K562 (cell line): ENCODE measurements around the gene ZNF366. TPM values are rescaled to one million over a fixed set of nuclear protein-coding genes. Genes with fewer than 3 reads are reported as not detected.

ENCODE experiments used
- ATAC-seq: fragments of 200-7000 bp; cut with Tn5 transposase; 3 replicates; pipeline ENCODE4 v1.9.1; 2020; ENCODE audit warnings: moderate library complexity
- BruUV-seq: library from RNA; stranded (reverse); fragments of 400-500 nt; replicated peaks from 2 replicates; lab custom pipeline; 2021; lab: Mats Ljungman, UMichigan
- CTCF ChIA-PET: fragments of 300-600 bp; formaldehyde crosslinking; extraction: SDS; loops from one replicate; lab custom pipeline; 2021; ENCODE audit warnings: low intra/inter-chr PET ratio; lab: Yijun Ruan, JAX
- POLR2A ChIA-PET: fragments of 300-600, 350-650 bp; sonication (Branson Sonifier 250); formaldehyde crosslinking; extraction: SDS; loops from one replicate; lab custom pipeline; 2021; ENCODE audit warnings: antibody characterized with exemption, inconsistent platforms; lab: Yijun Ruan, JAX
- DNase-seq, 4 experiments: peaks; one replicate each; pipeline versions ENCODE4 v3.0.0 to v3.0.0-alpha.2; 2011 to 2018; ENCODE audit warnings: low spot score in 3 of 4, mixed read lengths in 3 of 4; ENCODE audit errors: extremely low read depth in 1 of 4
- FAIRE-seq: peaks from 2 replicates; lab custom pipeline; 2011; peaks lifted over from hg19 to GRCh38; lab: Jason Lieb, UNC
- H2AFZ ChIP-seq: 2 replicates; pipeline ENCODE4 v1.6.0; 2011; ENCODE audit warnings: low read depth, low read length, control low read depth, inconsistent platforms
- H3K27ac ChIP-seq: fragments of 200-600 bp; 3 replicates; pipeline ENCODE4 v1.8.0; 2011; ENCODE audit warnings: low read depth, mild to moderate bottlenecking, control low read depth, inconsistent platforms, low read length, moderate library complexity, mixed read lengths; ENCODE audit errors: extremely low read depth
- H3K27me3 ChIP-seq, 2 experiments: fragments of 300-600 bp in 1 of 2; 2 replicates in 1 of 2; 3 replicates in 1 of 2; pipeline versions ENCODE4 v1.6.0 to v1.8.0; 2011; ENCODE audit warnings: inconsistent platforms in 2 of 2, low read length in 2 of 2, mild to moderate bottlenecking in 1 of 2, mixed read lengths in 1 of 2, moderate library complexity in 1 of 2; ENCODE audit not compliant: control insufficient read depth in 2 of 2, insufficient read depth in 2 of 2
- H3K36me3 ChIP-seq: fragments of 300-600 bp; 3 replicates; pipeline ENCODE4 v1.8.0; 2011; ENCODE audit warnings: mild to moderate bottlenecking, low read length, inconsistent platforms; ENCODE audit not compliant: control insufficient read depth, insufficient read depth
- H3K4me1 ChIP-seq, 2 experiments: fragments of 200-600 bp in 1 of 2; replicated peaks in 1 of 2; 2 replicates in 1 of 2; 3 replicates in 1 of 2; pipeline versions ENCODE4 v1.5.1 to v1.8.0; 2011; ENCODE audit warnings: inconsistent platforms in 2 of 2, low read length in 2 of 2, mild to moderate bottlenecking in 1 of 2, mixed read lengths in 1 of 2, moderate library complexity in 1 of 2; ENCODE audit not compliant: control insufficient read depth in 2 of 2, insufficient read depth in 2 of 2
- H3K4me2 ChIP-seq: 2 replicates; pipeline ENCODE4 v1.6.1; 2011; ENCODE audit warnings: low read length, control low read depth, inconsistent platforms, mixed read lengths; ENCODE audit not compliant: insufficient read depth
- H3K4me3 ChIP-seq: fragments of 200-600 bp; sonication (generic), shearing (Covaris generic); 2 replicates; pipeline ENCODE4 v1.5.1; 2016; ENCODE audit warnings: control low read depth, inconsistent platforms
- H3K79me2 ChIP-seq: fragments of 200-600 bp; 3 replicates; pipeline ENCODE4 v1.8.0; 2011; ENCODE audit warnings: low read length, inconsistent platforms; ENCODE audit not compliant: control insufficient read depth, insufficient read depth
- H3K9ac ChIP-seq, 2 experiments: 2 replicates each; pipeline versions ENCODE4 v1.6.0 to v1.6.1; 2011; ENCODE audit warnings: low read depth in 2 of 2, low read length in 2 of 2, control low read depth in 1 of 2, inconsistent platforms in 1 of 2, mild to moderate bottlenecking in 1 of 2, mixed read lengths in 1 of 2; ENCODE audit not compliant: insufficient read depth in 1 of 2
- H3K9me1 ChIP-seq: one replicate; pipeline ENCODE4 v1.6.0; 2011; ENCODE audit warnings: inconsistent platforms, mild to moderate bottlenecking, low read length, moderate library complexity; ENCODE audit not compliant: control insufficient read depth, insufficient read depth
- H3K9me3 ChIP-seq: replicated peaks from 2 replicates; pipeline ENCODE4 v1.5.1; 2011; ENCODE audit warnings: low read depth, low read length, inconsistent platforms; ENCODE audit not compliant: control insufficient read depth, insufficient read depth
- H4K20me1 ChIP-seq: replicated peaks from 2 replicates; pipeline ENCODE4 v1.6.1; 2011; ENCODE audit warnings: low read length, inconsistent platforms, mixed read lengths; ENCODE audit not compliant: control insufficient read depth, insufficient read depth
- ARID1B ChIP-seq: fragments of 450-650 bp; IDR thresholded peaks from 2 replicates; pipeline ENCODE4 v1.6.1; 2016; ENCODE audit warnings: antibody characterized with exemption, mild to moderate bottlenecking, inconsistent platforms
- EHMT2 ChIP-seq: fragments of 450-650 bp; IDR thresholded peaks from 2 replicates; pipeline ENCODE4 v1.6.1; 2018; ENCODE audit warnings: antibody characterized with exemption
- ETV1 ChIP-seq: fragments of 450-650 bp; conservative IDR thresholded peaks from 2 replicates; pipeline ENCODE4 v1.6.1; 2016; ENCODE audit warnings: missing genetic modification characterization, control low read depth, low read depth, missing compliant biosample characterization
- IFI16 ChIP-seq: fragments of 250-450 bp; sonication (Bioruptor Pico); IDR thresholded peaks from 2 replicates; pipeline ENCODE4 v2.1.2; 2022; ENCODE audit warnings: mild to moderate bottlenecking, inconsistent platforms
- PML ChIP-seq: IDR thresholded peaks from 2 replicates; pipeline ENCODE4 v1.6.1; 2012; ENCODE audit warnings: low read length, inconsistent platforms
- SAP30 ChIP-seq: fragments of 200-600 bp; sonication (generic); IDR thresholded peaks from 2 replicates; pipeline ENCODE4 v1.6.1; 2012; ENCODE audit warnings: borderline replicate concordance, low read depth, mild to moderate bottlenecking, moderate library complexity, low read length, control low read depth, inconsistent platforms; ENCODE audit not compliant: insufficient read depth, poor library complexity, severe bottlenecking
- SREBF2 ChIP-seq: sonication (generic); formaldehyde crosslinking; IDR thresholded peaks from 2 replicates; pipeline ENCODE4 v1.4.0; 2020; ENCODE audit warnings: mild to moderate bottlenecking, missing genetic modification reagents
- SRSF7 ChIP-seq: fragments of 200-400 bp; formaldehyde crosslinking; optimal IDR thresholded peaks from 2 replicates; pipeline ENCODE3; 2017; ENCODE audit warnings: mild to moderate bottlenecking, low read depth, low read length
- SRSF9 ChIP-seq: fragments of 200-400 bp; formaldehyde crosslinking; IDR thresholded peaks from 2 replicates; pipeline ENCODE4 v1.6.1; 2017; ENCODE audit warnings: low read depth, low read length, borderline replicate concordance
- TEAD2 ChIP-seq: fragments of 450-650 bp; IDR thresholded peaks from 2 replicates; pipeline ENCODE4 v1.6.1; 2016; ENCODE audit warnings: missing genetic modification characterization, control low read depth, missing compliant biosample characterization
- U2AF2 ChIP-seq: fragments of 200-400 bp; formaldehyde crosslinking; optimal IDR thresholded peaks from 2 replicates; pipeline ENCODE3; 2017; ENCODE audit warnings: low read depth, mild to moderate bottlenecking, low read length
- ZNF23 ChIP-seq: fragments of 250-450 bp; sonication (Bioruptor Pico); IDR thresholded peaks from 2 replicates; pipeline ENCODE4 v1.4.0; 2020; ENCODE audit warnings: mild to moderate bottlenecking
- ZNF644 ChIP-seq: fragments of 200-800 bp; sonication (Bioruptor generic); IDR thresholded peaks from 2 replicates; pipeline ENCODE4 v1.6.1; 2016; ENCODE audit warnings: low read depth, missing genetic modification characterization, missing compliant biosample characterization
- ZNF764 ChIP-seq: fragments of 250-450 bp; sonication (Bioruptor Pico); IDR thresholded peaks from 2 replicates; pipeline ENCODE4 v1.4.0; 2020; ENCODE audit warnings: low read depth, mild to moderate bottlenecking, moderate library complexity
- WGBS: fragments of 100-300 bp; shearing (Covaris generic); methylation state at CpG from one replicate; pipeline ENCODE4 v1.1.6; 2016; ENCODE audit warnings: low coverage, mixed read lengths; ENCODE audit not compliant: insufficient coverage; ENCODE audit errors: missing lambda C conversion rate; 5-methylcytosine and 5-hydroxymethylcytosine counted together
- in situ Hi-C: fragments of 300-500 bp; cut with MboI; formaldehyde crosslinking; loops from 4 replicates; pipeline ENCODE4 v1.15.0; 2018; ENCODE audit warnings: inconsistent platforms, mixed read lengths
- intact Hi-C: fragments of 100-400 bp; cut with micrococcal nuclease; formaldehyde crosslinking; loops from 2 replicates; pipeline ENCODE4 v1.14.2; 2022
- polyA plus RNA-seq, 8 experiments: library from polyadenylated mRNA; depleted of rRNA in 4 of 8; stranded (reverse) in 5 of 8; unstranded in 3 of 8; fragments of >200 nt; fragmentation: Nextera tagmentation in 2 of 8; fragmentation: Illumina TruSeq in 1 of 8; extraction: Ambion mirVana in 2 of 8; extraction: Trizol in 1 of 8; gene quantifications; 2 replicates each; pipeline versions ENCODE4 v1.2.1 to v1.2.3, GENCODE V29; 2011 to 2014; ENCODE audit warnings: inconsistent platforms in 1 of 8, missing spikeins in 1 of 8
- total RNA-seq, 7 experiments: library from RNA; depleted of rRNA in 6 of 7; stranded (reverse); fragments of >200 nt in 6 of 7; fragmentation: Illumina TruSeq in 2 of 7; extraction: Trizol in 2 of 7; gene quantifications; 2 replicates each; pipeline versions ENCODE4 v1.2.1 to v1.2.3, GENCODE V29; 2011 to 2021; ENCODE audit warnings: low replicate concordance in 1 of 7
- TF ChIP-seq, protein P1 (sequence below): fragments of 450-650 bp; conservative IDR thresholded peaks from 2 replicates; pipeline ENCODE4 v1.6.1; 2016; ENCODE audit warnings: missing genetic modification characterization, low read depth, mild to moderate bottlenecking, missing compliant biosample characterization, moderate library complexity
- TF ChIP-seq, protein P2 (sequence below): sonication (generic); formaldehyde crosslinking; IDR thresholded peaks from 2 replicates; pipeline ENCODE4 v1.8.1; 2023; ENCODE audit warnings: mild to moderate bottlenecking, missing genetic modification reagents

Gene ZNF366
- total and polyA plus RNA-seq, 9 of the 15 experiments (the other 6 are each of a cell fraction or from before 2014, with no cell fraction given) = not detected

DNA sequence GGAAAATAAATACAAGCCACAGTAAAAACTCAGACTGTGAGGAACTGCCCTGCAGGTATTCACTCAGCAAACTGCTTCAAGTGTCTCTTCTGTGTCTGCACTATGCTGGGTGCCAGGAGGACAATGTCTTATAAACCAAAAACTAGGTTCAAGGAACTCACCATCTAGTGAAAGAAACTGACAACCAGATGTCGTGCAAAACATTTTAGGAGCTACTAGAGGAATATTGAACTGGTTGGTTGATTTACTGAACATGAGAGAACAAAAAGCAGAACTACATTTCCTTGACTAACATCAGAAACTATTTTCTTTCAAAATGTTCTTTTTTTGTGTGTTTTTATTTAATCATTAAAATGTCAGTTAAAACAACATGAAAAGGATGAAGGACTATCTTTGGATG is 35.2 kb downstream of the ZNF366 start (continued):
- TF ChIP-seq SAP30 (no peak), ETV1 (tag) (no peak), ARID1B (no peak), EHMT2 (no peak), ZNF644 (no peak)
- TF ChIP-seq, protein P1, sequence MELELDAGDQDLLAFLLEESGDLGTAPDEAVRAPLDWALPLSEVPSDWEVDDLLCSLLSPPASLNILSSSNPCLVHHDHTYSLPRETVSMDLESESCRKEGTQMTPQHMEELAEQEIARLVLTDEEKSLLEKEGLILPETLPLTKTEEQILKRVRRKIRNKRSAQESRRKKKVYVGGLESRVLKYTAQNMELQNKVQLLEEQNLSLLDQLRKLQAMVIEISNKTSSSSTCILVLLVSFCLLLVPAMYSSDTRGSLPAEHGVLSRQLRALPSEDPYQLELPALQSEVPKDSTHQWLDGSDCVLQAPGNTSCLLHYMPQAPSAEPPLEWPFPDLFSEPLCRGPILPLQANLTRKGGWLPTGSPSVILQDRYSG = no peak

DNA sequence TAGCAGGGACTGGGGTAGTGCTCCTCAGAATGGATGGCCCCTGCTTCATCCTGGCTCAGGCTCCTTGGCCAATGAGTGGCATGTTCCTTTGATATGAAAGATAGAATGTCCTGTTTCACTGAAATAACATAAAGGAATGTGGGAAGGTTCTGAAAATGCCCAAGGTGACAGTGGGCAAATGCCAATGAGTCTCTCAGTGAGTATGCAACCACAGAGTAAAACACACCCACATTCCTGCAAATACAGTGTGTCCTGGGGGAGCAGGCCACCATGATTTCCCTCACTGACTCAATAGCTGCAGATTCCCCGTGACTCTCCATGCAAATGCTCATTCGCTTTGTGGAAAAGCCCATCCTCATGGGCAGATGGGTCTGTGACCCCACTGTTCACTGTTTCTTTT is 36.4 kb downstream of the ZNF366 start:
- DNase-seq (no peak), FAIRE-seq (no peak), ATAC-seq (no peak)
- H3K4me2 ChIP-seq = no peak overlapping the region
- no peaks in the 10 kb centered on the region for H4K20me1 ChIP-seq
- H3K27me3 ChIP-seq = no peaks in the 10 kb centered on the region
- no peak for TF ChIP-seq SRSF7
- no peak for TF ChIP-seq TEAD2
- TF ChIP-seq SREBF2 (CRISPR knock-in tag) = no peak
- TF ChIP-seq U2AF2 = no peak
- no peak for TF ChIP-seq SRSF9
- TF ChIP-seq IFI16 (CRISPR knock-in tag) = no peak
- no peak for TF ChIP-seq PML
- TF ChIP-seq, protein P2, sequence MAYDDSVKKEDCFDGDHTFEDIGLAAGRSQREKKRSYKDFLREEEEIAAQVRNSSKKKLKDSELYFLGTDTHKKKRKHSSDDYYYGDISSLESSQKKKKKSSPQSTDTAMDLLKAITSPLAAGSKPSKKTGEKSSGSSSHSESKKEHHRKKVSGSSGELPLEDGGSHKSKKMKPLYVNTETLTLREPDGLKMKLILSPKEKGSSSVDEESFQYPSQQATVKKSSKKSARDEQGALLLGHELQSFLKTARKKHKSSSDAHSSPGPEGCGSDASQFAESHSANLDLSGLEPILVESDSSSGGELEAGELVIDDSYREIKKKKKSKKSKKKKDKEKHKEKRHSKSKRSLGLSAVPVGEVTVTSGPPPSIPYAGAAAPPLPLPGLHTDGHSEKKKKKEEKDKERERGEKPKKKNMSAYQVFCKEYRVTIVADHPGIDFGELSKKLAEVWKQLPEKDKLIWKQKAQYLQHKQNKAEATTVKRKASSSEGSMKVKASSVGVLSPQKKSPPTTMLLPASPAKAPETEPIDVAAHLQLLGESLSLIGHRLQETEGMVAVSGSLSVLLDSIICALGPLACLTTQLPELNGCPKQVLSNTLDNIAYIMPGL (CRISPR knock-in tag) = no peak
- no peak for TF ChIP-seq ZNF23
- TF ChIP-seq, protein P1 = no peak
- no peak for TF ChIP-seq ZNF764 (CRISPR knock-in tag)
- H3K9ac ChIP-seq = no peak overlapping the region
- H3K27ac ChIP-seq = no peak overlapping the region
- no peaks in the 10 kb centered on the region for H3K36me3 ChIP-seq
- ChIA-PET CTCF (no interaction called here), POLR2A (interaction anchor here (0.7 kb wide), 1 partner anchor 133 kb away, joined by 4 read pairs; no protein-coding TSS in a partner anchor)
- no peaks in the 10 kb centered on the region for H3K9me3 ChIP-seq
- H2AFZ ChIP-seq = no peak overlapping the region
- 84% methylated on average over 2 of the region's 2 CpGs for WGBS
- no TSS peak for BruUV-seq
- no peaks in the 10 kb centered on the region for H3K9me1 ChIP-seq
- in situ Hi-C loops (no loop called here), intact Hi-C loops (no loop called here)
- H3K79me2 ChIP-seq = no peaks in the 10 kb centered on the region
- no peak overlapping the region for H3K4me3 ChIP-seq
- peaks cover 0 to 31% of the 10 kb centered on the region in 2 experiments; a peak in 3 of 5 replicates for H3K4me1 ChIP-seq
